Erythroblast (primary cell): ENCODE results near the gene STX8.

ENCODE experiments used
- GATA1 ChIP-seq: IDR thresholded peaks from 2 replicates; pipeline ENCODE4 v1.6.1; 2011; ENCODE audit warnings: low read depth, mild to moderate bottlenecking, control low read depth, low read length, moderate library complexity
- POLR2A ChIP-seq: IDR thresholded peaks from 2 replicates; pipeline ENCODE4 v1.6.1; 2011; ENCODE audit warnings: mild to moderate bottlenecking, low read length

DNA sequence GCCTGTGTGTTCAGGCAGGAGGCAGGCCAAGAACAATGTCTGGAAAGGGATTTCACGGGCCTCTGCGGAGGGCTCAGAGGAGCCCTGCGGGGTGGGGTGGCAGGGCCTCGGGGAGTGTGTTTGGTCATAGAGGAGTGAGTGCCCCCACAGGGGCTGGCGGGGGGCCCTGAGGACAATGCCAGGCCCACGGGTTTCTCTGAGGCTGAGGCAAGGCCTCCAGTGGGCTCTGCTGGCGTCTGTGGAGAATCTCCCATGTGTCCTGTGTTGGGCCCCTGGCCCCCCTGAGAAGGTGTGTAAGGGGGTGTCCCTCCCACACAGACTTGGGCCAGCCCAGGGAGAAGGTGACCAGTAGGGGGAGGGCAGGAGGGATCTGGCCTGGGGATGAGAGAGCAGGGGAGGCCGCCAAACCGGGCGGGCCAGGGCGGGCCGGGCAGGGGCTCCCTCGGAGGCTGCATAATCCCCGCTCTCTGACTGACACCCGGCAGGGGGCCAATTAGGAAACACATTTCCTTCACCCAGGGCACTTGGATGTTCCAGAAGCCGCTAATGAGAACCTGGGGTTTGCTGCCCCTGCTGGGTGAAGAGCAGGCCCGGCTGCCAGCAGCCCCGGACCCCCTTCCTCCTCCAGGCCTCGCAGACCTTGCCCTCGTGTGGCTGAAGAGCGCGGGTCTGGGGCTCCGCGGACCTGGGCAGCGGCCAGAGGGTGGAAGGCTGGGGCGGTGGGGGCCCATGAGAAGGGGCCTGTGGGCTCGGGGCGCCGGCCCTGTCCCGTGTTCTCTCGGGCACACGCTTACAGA lies 350.1 kb downstream of the STX8 start:
- TF ChIP-seq POLR2A (no peak), GATA1 (no peak)
